ENCODE data around the gene TMEM52. TPM values are rescaled to one million over a fixed set of nuclear protein-coding genes. Genes with fewer than 3 reads are reported as not detected.
A peak's percentile ranks its signal among the peaks of the same experiment; 100 is the strongest.

TMEM52 gene
- total and polyA plus RNA-seq, 2 of the 13 experiments (the other 11 are each of a cell fraction or from before 2014, with no cell fraction given) = 13.2 to 18.7 TPM

DNA sequence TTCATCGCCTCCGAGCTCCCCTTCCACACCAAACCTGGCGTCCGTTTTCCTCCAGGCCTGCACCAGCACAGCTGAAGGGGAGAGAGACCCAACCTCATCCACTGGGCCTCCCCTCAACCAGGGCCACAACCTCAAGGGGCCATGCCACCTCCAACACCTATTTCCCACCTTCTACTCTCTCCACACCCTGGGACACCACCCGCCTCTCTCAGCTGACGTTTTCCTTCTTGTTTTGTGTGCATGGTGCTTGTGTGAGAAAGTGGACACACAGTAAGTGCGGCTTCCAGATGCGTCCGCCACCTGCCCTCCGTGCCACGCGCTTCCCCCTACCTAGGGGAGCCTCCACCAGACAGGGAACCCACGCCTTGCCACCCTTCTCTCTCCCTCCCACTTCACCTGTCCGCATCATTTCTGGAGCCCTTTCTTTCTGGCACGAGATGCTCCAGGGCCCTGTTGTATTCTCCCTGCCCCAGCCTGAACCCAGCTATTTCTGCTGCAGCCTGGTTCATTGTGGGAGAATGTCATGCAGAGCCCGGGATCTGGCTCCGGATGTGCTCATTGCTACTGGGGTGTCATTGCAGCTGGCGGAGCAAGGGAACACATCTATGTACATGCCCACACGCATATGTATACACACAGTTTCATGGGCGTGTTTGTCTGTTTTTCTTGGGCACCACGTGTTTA lies 26.9 kb downstream of the TMEM52 start (continued):
- TF ChIP-seq, protein P1, sequence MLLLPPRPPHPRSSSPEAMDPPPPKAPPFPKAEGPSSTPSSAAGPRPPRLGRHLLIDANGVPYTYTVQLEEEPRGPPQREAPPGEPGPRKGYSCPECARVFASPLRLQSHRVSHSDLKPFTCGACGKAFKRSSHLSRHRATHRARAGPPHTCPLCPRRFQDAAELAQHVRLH (CRISPR knock-in tag; IDR thresholded peaks at IDR 0.05; ENCODE audit: borderline replicate concordance, low read depth) = no peak
- TF ChIP-seq ZSCAN12 (CRISPR knock-in tag; IDR thresholded peaks at IDR 0.05) = no peak
- TF ChIP-seq, protein P2, sequence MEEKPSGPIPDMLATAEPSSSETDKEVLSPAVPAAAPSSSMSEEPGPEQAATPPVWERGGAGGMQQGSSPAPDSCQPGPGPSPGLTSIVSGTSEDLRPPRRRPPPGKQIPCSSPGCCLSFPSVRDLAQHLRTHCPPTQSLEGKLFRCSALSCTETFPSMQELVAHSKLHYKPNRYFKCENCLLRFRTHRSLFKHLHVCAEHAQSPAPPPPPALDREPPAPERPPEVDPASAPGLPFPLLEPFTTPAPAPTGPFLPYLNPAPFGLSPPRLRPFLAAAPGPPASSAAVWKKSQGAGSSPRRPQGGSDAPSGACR (CRISPR knock-in tag; IDR thresholded peaks at IDR 0.05) = 0 out of 2 replicates have a peak, but pooled peaks have one; percentile 6
- TF ChIP-seq RELA (CRISPR knock-in tag; IDR thresholded peaks at IDR 0.05) = no peak
- TF ChIP-seq ZBTB38 (CRISPR knock-in tag; IDR thresholded peaks at IDR 0.05) = peak; percentile 86
- no peak for TF ChIP-seq NBN (conservative IDR thresholded peaks at IDR 0.05)
- no peak for TF ChIP-seq HOXA5 (CRISPR knock-in tag; IDR thresholded peaks at IDR 0.05)
- TF ChIP-seq GATAD1 (CRISPR knock-in tag; IDR thresholded peaks at IDR 0.05) = no peak

DNA sequence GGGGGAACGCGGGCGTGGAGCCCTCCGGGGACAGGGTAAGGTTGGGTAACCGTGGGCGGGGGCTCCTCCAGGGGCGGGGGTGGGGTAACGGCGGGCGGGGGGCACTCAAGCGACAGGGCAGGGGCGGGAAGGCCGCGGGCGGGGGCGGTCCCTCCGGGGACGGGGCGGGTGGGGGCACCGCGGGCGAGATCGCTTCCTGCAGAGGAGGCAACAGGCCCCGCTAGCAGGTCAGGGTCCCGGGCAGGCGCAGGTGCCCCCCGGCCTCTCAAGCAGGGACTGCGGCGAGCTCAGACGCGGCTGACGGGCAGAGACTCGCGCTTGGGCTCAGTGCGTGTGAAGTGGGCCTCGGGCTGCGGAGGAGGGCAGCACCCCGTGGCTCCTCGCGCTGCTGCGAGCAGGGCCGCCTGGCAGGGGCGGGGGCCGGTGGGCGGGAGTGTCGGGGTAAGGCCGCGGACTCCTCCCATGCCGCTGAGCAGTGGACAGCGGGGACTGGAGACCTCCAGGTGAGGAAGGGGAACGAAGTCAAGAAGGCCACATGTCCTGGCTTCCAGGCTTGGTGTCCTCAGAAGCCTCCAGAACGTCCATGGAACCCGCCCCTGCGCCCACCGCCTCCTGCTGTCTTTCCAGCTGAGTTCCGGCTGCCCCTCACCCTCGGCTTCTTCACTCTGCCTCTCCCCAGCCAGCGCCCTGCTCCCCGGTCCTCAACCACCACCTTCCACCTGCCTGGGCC lies 27.6 kb downstream of the TMEM52 start:
- POLR2A ChIA-PET = interaction anchor here (1.0 to 1.9 kb wide), 4 partner anchors 9 to 28 kb away, joined by 3 to 6 read pairs (median 4); partner anchors contain the start of gene TMEM52
- H2AFZ ChIP-seq (ENCODE audit: low read length) = no peak overlapping the region
- FAIRE-seq = no peak
- H3K9me3 ChIP-seq (ENCODE audit: low read length) = no peaks in the 10 kb centered on the region
- no TSS peak for BruUV-seq (replicated peaks)
- peak; percentile 66 for ATAC-seq
- H3K4me2 ChIP-seq (ENCODE audit: low read depth, low read length) = peak overlapping the region; percentile 96
- in situ Hi-C loops (cut with HindIII; ENCODE audit: extremely low pct_ligation_motif_present, low pct_unique_long_range_greater_than_20kb) (no loop called here), intact Hi-C loops (cut with micrococcal nuclease; ENCODE audit: unreplicated experiment) (no loop called here)
- peak overlapping the region; percentile 81 for H3K27ac ChIP-seq (ENCODE audit: extremely low read length, insufficient read depth, low read length)
- H3K4me3 ChIP-seq (replicated peaks in 1 of 3; ENCODE audit: insufficient read depth in 1 of 3, low read depth in 2 of 3, low read length in 3 of 3) = peak overlapping the region; percentile 67 to 99 (median 90)
- no peaks in the 10 kb centered on the region for H3K36me3 ChIP-seq (replicated peaks in 1 of 2; ENCODE audit: control insufficient read depth in 1 of 2, insufficient read depth in 2 of 2, low read length in 2 of 2)
- CTCF ChIA-PET (ENCODE audit: low intra/inter-chr PET ratio, low total read pairs) = no interaction called here
- H3K27me3 ChIP-seq (ENCODE audit: control insufficient read depth in 1 of 2, insufficient read depth in 2 of 2, low read length in 2 of 2) = no peaks in the 10 kb centered on the region; a peak in 1 of 5 replicates
- peak overlapping the region; percentile 76 for H3K9ac ChIP-seq (ENCODE audit: insufficient read depth, low read depth, low read length)
- H4K20me1 ChIP-seq (ENCODE audit: insufficient read depth, low read length) = peaks cover 32% of the 10 kb centered on the region
- 7% methylated on average over 8 of the region's 59 CpGs for WGBS (ENCODE audit: low lambda C conversion rate)
- peak; percentile 42 for DNase-seq (ENCODE audit: low spot score)
- H3K4me1 ChIP-seq (ENCODE audit: insufficient read depth, low read length) = peaks cover 76% of the 10 kb centered on the region
- H3K79me2 ChIP-seq (ENCODE audit: insufficient read depth, low read length) = peaks cover 45% of the 10 kb centered on the region
- TF ChIP-seq POLR2AphosphoS5 (IDR thresholded peaks at IDR 0.05; ENCODE audit: low read depth, low read length) (peak; percentile 54), PHF8 (CRISPR knock-in tag; IDR thresholded peaks at IDR 0.05) (peak; percentile 87), KDM2A (CRISPR knock-in tag; IDR thresholded peaks at IDR 0.05; ENCODE audit: borderline replicate concordance, low read depth) (peak; percentile 44), HNRNPLL (IDR thresholded peaks at IDR 0.05; ENCODE audit: low read depth, low read length, poor library complexity, severe bottlenecking) (peak; percentile 6), NRL (CRISPR knock-in tag; IDR thresholded peaks at IDR 0.05; ENCODE audit: borderline replicate concordance) (no peak), ZNF264 (CRISPR knock-in tag; IDR thresholded peaks at IDR 0.05) (0 out of 2 replicates have a peak, but pooled peaks have one; percentile 31)
- TF ChIP-seq, protein P3, sequence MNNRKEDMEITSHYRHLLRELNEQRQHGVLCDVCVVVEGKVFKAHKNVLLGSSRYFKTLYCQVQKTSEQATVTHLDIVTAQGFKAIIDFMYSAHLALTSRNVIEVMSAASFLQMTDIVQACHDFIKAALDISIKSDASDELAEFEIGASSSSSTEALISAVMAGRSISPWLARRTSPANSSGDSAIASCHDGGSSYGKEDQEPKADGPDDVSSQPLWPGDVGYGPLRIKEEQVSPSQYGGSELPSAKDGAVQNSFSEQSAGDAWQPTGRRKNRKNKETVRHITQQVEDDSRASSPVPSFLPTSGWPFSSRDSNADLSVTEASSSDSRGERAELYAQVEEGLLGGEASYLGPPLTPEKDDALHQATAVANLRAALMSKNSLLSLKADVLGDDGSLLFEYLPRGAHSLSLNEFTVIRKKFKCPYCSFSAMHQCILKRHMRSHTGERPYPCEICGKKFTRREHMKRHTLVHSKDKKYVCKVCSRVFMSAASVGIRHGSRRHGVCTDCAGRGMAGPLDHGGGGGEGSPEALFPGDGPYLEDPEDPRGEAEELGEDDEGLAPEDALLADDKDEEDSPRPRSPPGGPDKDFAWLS (CRISPR knock-in tag; IDR thresholded peaks at IDR 0.05; ENCODE audit: borderline replicate concordance) = peak; percentile 58; the same call in 1 of the 2 replicates
- TF ChIP-seq, protein P4, sequence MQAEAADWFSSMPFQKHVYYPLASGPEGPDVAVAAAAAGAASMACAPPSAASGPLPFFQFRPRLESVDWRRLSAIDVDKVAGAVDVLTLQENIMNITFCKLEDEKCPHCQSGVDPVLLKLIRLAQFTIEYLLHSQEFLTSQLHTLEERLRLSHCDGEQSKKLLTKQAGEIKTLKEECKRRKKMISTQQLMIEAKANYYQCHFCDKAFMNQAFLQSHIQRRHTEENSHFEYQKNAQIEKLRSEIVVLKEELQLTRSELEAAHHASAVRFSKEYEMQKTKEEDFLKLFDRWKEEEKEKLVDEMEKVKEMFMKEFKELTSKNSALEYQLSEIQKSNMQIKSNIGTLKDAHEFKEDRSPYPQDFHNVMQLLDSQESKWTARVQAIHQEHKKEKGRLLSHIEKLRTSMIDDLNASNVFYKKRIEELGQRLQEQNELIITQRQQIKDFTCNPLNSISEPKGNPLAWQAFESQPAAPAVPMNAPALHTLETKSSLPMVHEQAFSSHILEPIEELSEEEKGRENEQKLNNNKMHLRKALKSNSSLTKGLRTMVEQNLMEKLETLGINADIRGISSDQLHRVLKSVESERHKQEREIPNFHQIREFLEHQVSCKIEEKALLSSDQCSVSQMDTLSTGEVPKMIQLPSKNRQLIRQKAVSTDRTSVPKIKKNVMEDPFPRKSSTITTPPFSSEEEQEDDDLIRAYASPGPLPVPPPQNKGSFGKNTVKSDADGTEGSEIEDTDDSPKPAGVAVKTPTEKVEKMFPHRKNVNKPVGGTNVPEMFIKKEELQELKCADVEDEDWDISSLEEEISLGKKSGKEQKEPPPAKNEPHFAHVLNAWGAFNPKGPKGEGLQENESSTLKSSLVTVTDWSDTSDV (CRISPR knock-in tag; IDR thresholded peaks at IDR 0.05) = 0 out of 2 replicates have a peak, but pooled peaks have one; percentile 39
